GM19351 (cell line): ENCODE measurements around the gene KIR2DL1.
"Not testable (repeated sequence)": the region's sequence is repeated elsewhere in the genome, so short reads cannot be mapped to it uniquely, and the experiment has no call there.

Experiments
- ATAC-seq: cut with Tn5 transposase; IDR thresholded peaks from one replicate; pipeline ENCODE4 v1.9.1; 2021; ENCODE audit warnings: mild to moderate bottlenecking, moderate library complexity; ENCODE audit not compliant: unreplicated experiment

The KIR2DL1 gene

GRCh38 chr19:54817670-54818536, 48.3 kb downstream of the KIR2DL1 start:
- no peak for ATAC-seq

- not testable (repeated sequence) for ATAC-seq
These were observed 54.8 kb downstream of the KIR2DL1 start for GRCh38 chr19:54824416-54824815.

- ATAC-seq: not testable (repeated sequence)
These were observed 55.7 kb downstream of the KIR2DL1 start for GRCh38 chr19:54825326-54825725.

DNA sequence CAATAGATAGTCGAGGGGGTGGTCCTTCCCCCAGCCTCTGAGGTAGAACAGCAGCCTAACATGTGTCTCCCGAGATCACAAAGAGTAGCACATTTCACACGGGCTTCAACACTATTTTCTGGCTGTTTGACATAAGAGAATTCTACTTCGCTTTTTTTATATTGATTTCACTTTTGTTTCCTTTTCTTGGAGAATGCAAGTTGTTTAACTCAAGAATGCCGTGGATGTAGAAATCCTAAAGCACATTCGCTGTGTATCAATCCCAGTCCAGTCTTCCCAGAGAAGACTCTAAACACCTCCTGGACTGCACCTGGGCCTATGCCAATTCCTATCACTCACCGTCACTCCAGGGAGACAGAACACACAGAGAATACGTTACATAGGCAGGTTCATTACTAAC, 58.5 kb downstream of the KIR2DL1 start:
- not testable (repeated sequence) for ATAC-seq

DNA sequence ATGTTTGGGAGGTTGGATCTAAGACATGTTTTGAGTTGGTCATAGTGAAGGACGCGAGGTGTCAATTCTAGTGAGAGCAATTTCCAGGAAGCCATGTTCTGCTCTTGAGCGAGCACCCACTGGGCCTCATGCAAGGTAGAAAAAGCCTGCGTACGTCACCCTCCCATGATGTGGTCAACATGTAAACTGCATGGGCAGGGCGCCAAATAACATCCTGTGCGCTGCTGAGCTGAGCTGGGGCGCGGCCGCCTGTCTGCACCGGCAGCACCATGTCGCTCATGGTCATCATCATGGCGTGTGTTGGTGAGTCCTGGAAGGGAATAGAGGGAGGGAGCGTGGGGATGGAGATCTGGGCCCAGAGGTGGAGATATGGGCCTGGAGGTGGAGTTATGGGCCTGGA, 62.9 kb downstream of the KIR2DL1 start, which contains the start of gene KIR2DS4:
Gene KIR2DS4 (plus strand): TSS at position 181 of the 400 bp plus-strand sequence.
- ATAC-seq: not testable (repeated sequence)
